A549 (cell line): Measurements from ENCODE around the gene FANCI. TPM values are rescaled to one million over a fixed set of nuclear protein-coding genes. Genes with fewer than 3 reads are reported as not detected.

Experiments used
- ATAC-seq, 2 experiments: fragments of 200-7000 bp in 1 of 2; fragments of >200 bp in 1 of 2; cut with Nextera tagmentation in 1 of 2; cut with Tn5 transposase in 1 of 2; 3 replicates each; pipeline versions ENCODE4 v1.8.0 to v1.9.1; 2018 to 2020; ENCODE audit warnings: mild to moderate bottlenecking in 1 of 2, moderate library complexity in 1 of 2
- CTCF ChIA-PET: fragments of 300-600 bp; sonication (Branson Sonifier 250); formaldehyde crosslinking; extraction: SDS; loops from one replicate; lab custom pipeline; 2021; ENCODE audit warnings: antibody characterized with exemption, inconsistent platforms; lab: Yijun Ruan, JAX
- POLR2A ChIA-PET: fragments of 350-600 bp; formaldehyde crosslinking; extraction: SDS; loops from one replicate; lab custom pipeline; 2021; ENCODE audit warnings: antibody characterized with exemption, inconsistent platforms; lab: Yijun Ruan, JAX
- DNase-seq, 2 experiments: peaks; one replicate each; pipeline versions ENCODE4 v3.0.0 to v3.0.0-alpha.2; 2011 to 2016; ENCODE audit warnings: low read depth in 1 of 2, low spot score in 1 of 2
- FAIRE-seq: peaks from 2 replicates; lab custom pipeline; 2011; peaks lifted over from hg19 to GRCh38; lab: Jason Lieb, UNC
- H3K27ac ChIP-seq, 2 experiments: fragments of >200 bp; sonication (Bioruptor Twin); formaldehyde crosslinking; 3 replicates each; pipeline ENCODE4 v1.5.1; 2016 to 2017
- H3K4me1 ChIP-seq: fragments of >200 bp; sonication (Bioruptor Twin); formaldehyde crosslinking; 3 replicates; pipeline ENCODE4 v1.6.1; 2016
- H3K4me2 ChIP-seq: fragments of >200 bp; sonication (Bioruptor Twin); formaldehyde crosslinking; 3 replicates; pipeline ENCODE4 v1.6.1; 2016
- H3K4me3 ChIP-seq: fragments of >200 bp; sonication (Bioruptor Twin); formaldehyde crosslinking; 3 replicates; pipeline ENCODE4 v1.5.1; 2016
- H3K9me3 ChIP-seq: fragments of >200 bp; sonication (Bioruptor Twin); formaldehyde crosslinking; 3 replicates; pipeline ENCODE4 v1.6.1; 2016
- ATOH8 ChIP-seq: fragments of 250-450 bp; sonication (Bioruptor Pico); IDR thresholded peaks from 2 replicates; pipeline ENCODE4 v1.5.0; 2020; ENCODE audit warnings: low read depth, mild to moderate bottlenecking, moderate library complexity
- BCL3 ChIP-seq: fragments of >200 bp; sonication (Bioruptor Twin); formaldehyde crosslinking; IDR thresholded peaks from 3 replicates; pipeline ENCODE4 v1.6.1; 2016
- BHLHE40 ChIP-seq: IDR thresholded peaks from 2 replicates; pipeline ENCODE4 v1.6.1; 2012; ENCODE audit warnings: low read depth, low read length, inconsistent platforms
- CBX2 ChIP-seq: fragments of 200-600 bp; sonication (generic); IDR thresholded peaks from 2 replicates; pipeline ENCODE4 v1.6.1; 2016; ENCODE audit warnings: low read depth, mild to moderate bottlenecking, borderline replicate concordance
- CHD4 ChIP-seq: fragments of 200-600 bp; sonication (generic); IDR thresholded peaks from 2 replicates; pipeline ENCODE4 v1.6.1; 2016; ENCODE audit warnings: antibody characterized with exemption, mild to moderate bottlenecking, borderline replicate concordance
- EHF ChIP-seq: fragments of 250-450 bp; sonication (Bioruptor Pico); IDR thresholded peaks from 2 replicates; pipeline ENCODE4 v1.5.0; 2020; ENCODE audit warnings: mild to moderate bottlenecking
- EHMT2 ChIP-seq: fragments of 200-600 bp; sonication (generic); IDR thresholded peaks from 2 replicates; pipeline ENCODE4 v1.6.1; 2016; ENCODE audit warnings: antibody characterized with exemption, low read depth, mild to moderate bottlenecking, moderate library complexity
- EP300 ChIP-seq, 2 experiments: fragments of >200 bp; sonication (Bioruptor Twin); formaldehyde crosslinking; IDR thresholded peaks; 2 replicates in 1 of 2; 3 replicates in 1 of 2; pipeline ENCODE4 v1.6.1; 2016 to 2017
- FOXS1 ChIP-seq: fragments of 250-450 bp; sonication (Bioruptor Pico); IDR thresholded peaks from 2 replicates; pipeline ENCODE4 v1.5.0; 2020; ENCODE audit warnings: mild to moderate bottlenecking, moderate library complexity
- HDAC2 ChIP-seq: fragments of 200-600 bp; sonication (generic); IDR thresholded peaks from 2 replicates; pipeline ENCODE4 v1.6.1; 2016
- HEYL ChIP-seq: fragments of 250-450 bp; sonication (Bioruptor Pico); IDR thresholded peaks from 2 replicates; pipeline ENCODE4 v1.8.0; 2021; ENCODE audit warnings: mild to moderate bottlenecking, moderate library complexity
- HOXA7 ChIP-seq: fragments of 250-450 bp; sonication (Bioruptor Pico); IDR thresholded peaks from 2 replicates; pipeline ENCODE4 v1.5.0; 2020; ENCODE audit warnings: mild to moderate bottlenecking, moderate library complexity
- HOXB5 ChIP-seq: fragments of 250-450 bp; sonication (Bioruptor Pico); IDR thresholded peaks from 2 replicates; pipeline ENCODE4 v1.5.0; 2020; ENCODE audit warnings: mild to moderate bottlenecking, moderate library complexity
- MAFK ChIP-seq: fragments of 450-650 bp; IDR thresholded peaks from 2 replicates; pipeline ENCODE4 v1.6.1; 2014; ENCODE audit not compliant: partially characterized antibody
- MYC ChIP-seq: IDR thresholded peaks from 2 replicates; pipeline ENCODE4 v1.6.1; 2012; ENCODE audit warnings: mild to moderate bottlenecking, inconsistent platforms, low read length, improper control_type of control experiment, borderline replicate concordance
- POLR2AphosphoS2 ChIP-seq: conservative IDR thresholded peaks from 2 replicates; pipeline ENCODE4 v1.6.1; 2012; ENCODE audit warnings: low read length, improper control_type of control experiment, inconsistent platforms
- RARB ChIP-seq: fragments of 250-450 bp; sonication (Bioruptor Pico); IDR thresholded peaks from 2 replicates; pipeline ENCODE4 v1.8.0; 2021; ENCODE audit warnings: mild to moderate bottlenecking, moderate library complexity
- REST ChIP-seq: fragments of 200-600 bp; sonication (generic); IDR thresholded peaks from 2 replicates; pipeline ENCODE4 v1.6.1; 2016; ENCODE audit warnings: antibody characterized with exemption, mild to moderate bottlenecking, moderate library complexity
- RNF2 ChIP-seq: fragments of 200-600 bp; sonication (generic); IDR thresholded peaks from 2 replicates; pipeline ENCODE4 v1.6.1; 2016; ENCODE audit warnings: low read depth, mild to moderate bottlenecking, antibody characterized with exemption, moderate library complexity, borderline replicate concordance
- TFCP2L1 ChIP-seq: fragments of 250-450 bp; sonication (Bioruptor Pico); IDR thresholded peaks from 2 replicates; pipeline ENCODE4 v1.5.0; 2021; ENCODE audit warnings: mild to moderate bottlenecking
- ZC3H11A ChIP-seq: fragments of 450-650 bp; IDR thresholded peaks from 2 replicates; pipeline ENCODE4 v1.6.1; 2014; ENCODE audit warnings: antibody characterized with exemption, mild to moderate bottlenecking
- ZFP36 ChIP-seq: fragments of 450-650 bp; IDR thresholded peaks from 2 replicates; pipeline ENCODE4 v1.6.1; 2014; ENCODE audit warnings: borderline replicate concordance; ENCODE audit not compliant: partially characterized antibody
- WGBS: methylation state at CpG from one replicate; pipeline ENCODE4 v1.1.6; 2017; ENCODE audit errors: missing lambda C conversion rate; 5-methylcytosine and 5-hydroxymethylcytosine counted together
- polyA plus RNA-seq, 4 experiments: library from polyadenylated mRNA; depleted of rRNA in 3 of 4; stranded (reverse); fragments of >200 nt; fragmentation: RNase III in 1 of 4; extraction: RNeasy Plus Mini Kit Qiagen cat#74134 plus additional on column Dnase treatment in 1 of 4; gene quantifications; 2 replicates in 3 of 4; 3 replicates in 1 of 4; pipeline ENCODE4 v1.2.3, GENCODE V29; 2011 to 2017
- TF ChIP-seq, protein P1 (sequence below): IDR thresholded peaks from 2 replicates; pipeline ENCODE4 v1.6.1; 2012
- TF ChIP-seq, protein P2 (sequence below): fragments of 250-450 bp; sonication (Bioruptor Pico); IDR thresholded peaks from 2 replicates; pipeline ENCODE4 v1.5.0; 2021; ENCODE audit warnings: mild to moderate bottlenecking, moderate library complexity, borderline replicate concordance

Gene FANCI
- polyA plus RNA-seq, 2 of the 4 experiments (the other 2 are of a cell fraction) = 101 to 123 TPM

DNA sequence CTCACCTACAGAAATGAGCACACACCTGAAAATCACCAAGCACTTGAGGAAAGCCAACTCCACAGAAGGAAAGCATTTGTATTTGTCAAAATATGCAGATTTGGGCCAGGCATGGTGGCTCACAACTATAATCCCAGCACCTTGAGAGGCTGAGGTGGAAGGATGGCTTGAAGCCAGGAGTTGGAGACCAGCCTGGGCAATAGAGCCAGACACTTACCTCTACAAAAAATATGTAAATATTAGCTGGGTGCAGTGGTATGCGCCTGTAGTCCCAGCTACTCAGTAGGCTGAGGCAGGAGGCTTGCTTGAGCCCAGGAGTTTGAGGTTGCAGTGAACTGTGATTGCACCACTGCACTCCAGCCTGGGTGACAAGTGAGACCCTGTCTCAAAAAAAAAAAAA, 34.7 kb upstream of the FANCI start:
- ChIA-PET CTCF (interaction anchor here (0.8 to 3.0 kb wide), 6 partner anchors 12 to 167 kb away, joined by 3 to 15 read pairs (median 4); partner anchors contain the start of gene RLBP1), POLR2A (no interaction called here)
- H3K4me2 ChIP-seq = no peak overlapping the region
- WGBS = 71% methylated on average over 1 of the region's 1 CpG
- no peak overlapping the region for H3K27ac ChIP-seq
- FAIRE-seq = no peak
- no peak for ATAC-seq
- no peak overlapping the region for H3K4me3 ChIP-seq
- H3K9me3 ChIP-seq = no peaks in the 10 kb centered on the region
- H3K4me1 ChIP-seq = no peaks in the 10 kb centered on the region
- no peak for DNase-seq
- TF ChIP-seq HOXA7 (CRISPR knock-in tag) (no peak), BCL3 (no peak), RNF2 (no peak), MAFK (no peak), POLR2AphosphoS2 (no peak), EP300 (IDR thresholded peaks at IDR 0.05) (no peak), HEYL (CRISPR knock-in tag) (no peak), TFCP2L1 (CRISPR knock-in tag) (no peak), HOXB5 (no peak), ZFP36 (no peak), FOXS1 (CRISPR knock-in tag) (no peak), CHD4 (no peak), RARB (CRISPR knock-in tag) (no peak), EHMT2 (no peak), MYC (no peak), BHLHE40 (no peak), ZC3H11A (no peak), HDAC2 (no peak), EHF (CRISPR knock-in tag) (no peak), ATOH8 (CRISPR knock-in tag) (no peak)

- DNase-seq (no peak), ATAC-seq (no peak), FAIRE-seq (no peak)
- H3K4me3 ChIP-seq = no peak overlapping the region
- no peaks in the 10 kb centered on the region for H3K4me1 ChIP-seq
- no peak overlapping the region for H3K4me2 ChIP-seq
- H3K27ac ChIP-seq = no peak overlapping the region
- H3K9me3 ChIP-seq = no peaks in the 10 kb centered on the region
- POLR2A ChIA-PET = no interaction called here
- TF ChIP-seq, protein P1, sequence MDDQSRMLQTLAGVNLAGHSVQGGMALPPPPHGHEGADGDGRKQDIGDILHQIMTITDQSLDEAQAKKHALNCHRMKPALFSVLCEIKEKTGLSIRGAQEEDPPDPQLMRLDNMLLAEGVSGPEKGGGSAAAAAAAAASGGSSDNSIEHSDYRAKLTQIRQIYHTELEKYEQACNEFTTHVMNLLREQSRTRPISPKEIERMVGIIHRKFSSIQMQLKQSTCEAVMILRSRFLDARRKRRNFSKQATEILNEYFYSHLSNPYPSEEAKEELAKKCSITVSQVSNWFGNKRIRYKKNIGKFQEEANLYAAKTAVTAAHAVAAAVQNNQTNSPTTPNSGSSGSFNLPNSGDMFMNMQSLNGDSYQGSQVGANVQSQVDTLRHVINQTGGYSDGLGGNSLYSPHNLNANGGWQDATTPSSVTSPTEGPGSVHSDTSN = no peak
- TF ChIP-seq, all 56 proteins: peak for 0
- 51% methylated on average over 5 of the region's 5 CpGs for WGBS
- CTCF ChIA-PET = interaction anchor here (1.0 to 3.0 kb wide), 5 partner anchors 15 to 154 kb away, joined by 3 to 15 read pairs (median 4); no protein-coding TSS in a partner anchor
Observed at GRCh38 chr15:89211678-89212170, 32.1 kb upstream of the FANCI start.

DNA sequence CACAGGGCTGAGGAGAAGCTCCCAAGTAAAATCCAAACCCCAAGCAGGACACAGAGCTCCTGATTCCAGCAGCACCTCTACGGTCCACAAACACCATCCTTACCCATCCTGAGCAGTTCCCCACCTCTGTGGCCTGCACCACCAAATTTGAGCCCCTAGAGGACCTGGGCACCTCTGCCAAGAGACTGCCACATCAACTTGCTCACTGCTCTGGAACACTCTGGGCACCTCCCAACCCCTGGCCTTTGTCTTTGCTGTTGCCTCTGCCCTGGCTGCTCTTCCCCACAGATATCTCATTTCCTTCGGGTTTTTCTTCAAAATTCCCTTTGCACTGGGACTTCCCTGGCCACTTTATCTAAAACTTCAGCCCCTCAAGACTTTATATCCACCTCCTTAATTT, 28.2 kb upstream of the FANCI start:
- ChIA-PET POLR2A (no interaction called here), CTCF (interaction anchor here (0.7 to 5.0 kb wide), 9 partner anchors 8 to 159 kb away, joined by 3 to 27 read pairs (median 3); partner anchors contain the start of gene FANCI)
- Histone ChIP-seq H3K4me1 (no peaks in the 10 kb centered on the region), H3K4me3 (no peak overlapping the region), H3K9me3 (no peaks in the 10 kb centered on the region), H3K27ac (no peak overlapping the region), H3K4me2 (no peak overlapping the region)
- peak; percentile 41 to 54; a peak in 4 of 6 replicates for ATAC-seq
- WGBS = 13% methylated on average over 2 of the region's 2 CpGs
- DNase-seq = no peak
- TF ChIP-seq, protein P2, sequence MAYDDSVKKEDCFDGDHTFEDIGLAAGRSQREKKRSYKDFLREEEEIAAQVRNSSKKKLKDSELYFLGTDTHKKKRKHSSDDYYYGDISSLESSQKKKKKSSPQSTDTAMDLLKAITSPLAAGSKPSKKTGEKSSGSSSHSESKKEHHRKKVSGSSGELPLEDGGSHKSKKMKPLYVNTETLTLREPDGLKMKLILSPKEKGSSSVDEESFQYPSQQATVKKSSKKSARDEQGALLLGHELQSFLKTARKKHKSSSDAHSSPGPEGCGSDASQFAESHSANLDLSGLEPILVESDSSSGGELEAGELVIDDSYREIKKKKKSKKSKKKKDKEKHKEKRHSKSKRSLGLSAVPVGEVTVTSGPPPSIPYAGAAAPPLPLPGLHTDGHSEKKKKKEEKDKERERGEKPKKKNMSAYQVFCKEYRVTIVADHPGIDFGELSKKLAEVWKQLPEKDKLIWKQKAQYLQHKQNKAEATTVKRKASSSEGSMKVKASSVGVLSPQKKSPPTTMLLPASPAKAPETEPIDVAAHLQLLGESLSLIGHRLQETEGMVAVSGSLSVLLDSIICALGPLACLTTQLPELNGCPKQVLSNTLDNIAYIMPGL (CRISPR knock-in tag) = no peak
- TF ChIP-seq RARB (CRISPR knock-in tag) (no peak), CBX2 (no peak), REST (no peak)
- TF ChIP-seq, protein P1 = no peak
- FAIRE-seq = no peak
